Activated naive CD4-positive, alpha-beta T cell treated with anti-CD3 and anti-CD28 coated beads, Interleukin-2, amount 50 U/mL, for 16 hours (primary cell): ENCODE measurements around the gene ADAM8.
"Not testable (repeated sequence)": the region's sequence is repeated elsewhere in the genome, so short reads cannot be mapped to it uniquely, and the experiment has no call there.

Experiments
- DNase-seq: peaks from one replicate; pipeline ENCODE4 v3.0.0-alpha.2; 2020

The ADAM8 gene

GRCh38 chr10:133266056-133266795, 10.4 kb downstream of the ADAM8 start:
- DNase-seq = no peak

- not testable (repeated sequence) for DNase-seq
Measured at GRCh38 chr10:133265052-133265451, 11.6 kb downstream of the ADAM8 start.

GRCh38 chr10:133264461-133264860, 12.2 kb downstream of the ADAM8 start:
- DNase-seq = no peak

GRCh38 chr10:133263674-133264073, 13.0 kb downstream of the ADAM8 start:
- no peak for DNase-seq

GRCh38 chr10:133262696-133263095, 14.0 kb downstream of the ADAM8 start:
- DNase-seq = no peak

GRCh38 chr10:133261726-133262325, 14.8 kb downstream of the ADAM8 start:
- peak; percentile 82 for DNase-seq

- DNase-seq = peak; percentile 62
Measured at GRCh38 chr10:133260895-133261725, 15.6 kb downstream of the ADAM8 start.

- DNase-seq = no peak
Measured at GRCh38 chr10:133259602-133259989, 17.1 kb downstream of the ADAM8 start.

GRCh38 chr10:133258818-133259601, 17.7 kb downstream of the ADAM8 start:
- DNase-seq = peak; percentile 71

- DNase-seq = no peak
Measured at GRCh38 chr10:133258066-133258817, 18.4 kb downstream of the ADAM8 start.

GRCh38 chr10:133257489-133258065, 19.1 kb downstream of the ADAM8 start:
- no peak for DNase-seq

- DNase-seq = no peak
Measured at GRCh38 chr10:133255323-133255722, 21.3 kb downstream of the ADAM8 start.

GRCh38 chr10:133254421-133255120, 22.1 kb downstream of the ADAM8 start:
- no peak for DNase-seq

- no peak for DNase-seq
Measured at GRCh38 chr10:133253361-133253955, 23.2 kb downstream of the ADAM8 start.

GRCh38 chr10:133252223-133252552, 24.5 kb downstream of the ADAM8 start:
- DNase-seq = no peak

- no peak for DNase-seq
Measured at GRCh38 chr10:133251388-133252222, 25.1 kb downstream of the ADAM8 start.

GRCh38 chr10:133249975-133250754, 26.5 kb downstream of the ADAM8 start:
- DNase-seq = no peak

- DNase-seq = no peak
Measured at GRCh38 chr10:133249094-133249780, 27.4 kb downstream of the ADAM8 start.
